Sigmoid colon (tissue), 3 donors: ENCODE data around the gene ACYP2.

Experiments used
- POLR2A ChIP-seq, 2 donors: fragments of 450-650 bp; IDR thresholded peaks; one replicate each; pipeline ENCODE4 v1.6.1; 2016; ENCODE audit warnings: antibody characterized with exemption in 2 of 2, mild to moderate bottlenecking in 2 of 2, moderate library complexity in 2 of 2
- TF ChIP-seq, protein P1 (sequence below), 4 experiments: fragments of 450-650 bp in 3 of 4; fragments of 200-600 bp in 1 of 4; IDR thresholded peaks; one replicate each; pipeline ENCODE4 v1.5.1; 2016 to 2019; ENCODE audit warnings: antibody characterized with exemption in 4 of 4, mild to moderate bottlenecking in 3 of 4, moderate library complexity in 2 of 4

DNA sequence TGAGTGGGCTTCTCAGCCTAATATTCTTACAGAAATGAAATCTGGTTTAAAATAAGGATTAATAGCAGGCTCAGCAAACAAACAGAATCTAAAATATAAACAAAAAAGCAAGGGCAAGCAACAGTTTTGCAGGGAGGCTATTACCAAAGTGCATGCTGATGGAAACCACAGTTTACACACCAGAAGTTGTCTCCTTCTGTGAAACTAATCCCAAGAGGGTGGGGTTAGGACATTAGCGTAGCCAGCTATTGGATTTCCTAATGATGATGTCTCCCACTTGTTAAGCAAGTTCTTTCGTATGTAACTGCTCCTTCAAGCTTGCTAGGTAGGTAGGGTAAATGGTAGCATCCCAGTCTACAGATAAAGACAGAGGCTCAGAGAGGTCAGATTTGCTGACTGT is 205.6 kb downstream of the ACYP2 start:
- TF ChIP-seq, protein P1, sequence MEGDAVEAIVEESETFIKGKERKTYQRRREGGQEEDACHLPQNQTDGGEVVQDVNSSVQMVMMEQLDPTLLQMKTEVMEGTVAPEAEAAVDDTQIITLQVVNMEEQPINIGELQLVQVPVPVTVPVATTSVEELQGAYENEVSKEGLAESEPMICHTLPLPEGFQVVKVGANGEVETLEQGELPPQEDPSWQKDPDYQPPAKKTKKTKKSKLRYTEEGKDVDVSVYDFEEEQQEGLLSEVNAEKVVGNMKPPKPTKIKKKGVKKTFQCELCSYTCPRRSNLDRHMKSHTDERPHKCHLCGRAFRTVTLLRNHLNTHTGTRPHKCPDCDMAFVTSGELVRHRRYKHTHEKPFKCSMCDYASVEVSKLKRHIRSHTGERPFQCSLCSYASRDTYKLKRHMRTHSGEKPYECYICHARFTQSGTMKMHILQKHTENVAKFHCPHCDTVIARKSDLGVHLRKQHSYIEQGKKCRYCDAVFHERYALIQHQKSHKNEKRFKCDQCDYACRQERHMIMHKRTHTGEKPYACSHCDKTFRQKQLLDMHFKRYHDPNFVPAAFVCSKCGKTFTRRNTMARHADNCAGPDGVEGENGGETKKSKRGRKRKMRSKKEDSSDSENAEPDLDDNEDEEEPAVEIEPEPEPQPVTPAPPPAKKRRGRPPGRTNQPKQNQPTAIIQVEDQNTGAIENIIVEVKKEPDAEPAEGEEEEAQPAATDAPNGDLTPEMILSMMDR (IDR thresholded peaks at IDR 0.05): no peak
- TF ChIP-seq POLR2A (IDR thresholded peaks at IDR 0.05): no peak
